GM12878 (cell line): Measurements from ENCODE around the gene LPIN3. TPM values are rescaled to one million over a fixed set of nuclear protein-coding genes. Genes with fewer than 3 reads are reported as not detected.

ENCODE experiments used
- ATAC-seq: fragments of 200-7000 bp; cut with Tn5 transposase; 3 replicates; pipeline ENCODE4 v1.9.1; 2020; ENCODE audit warnings: mild to moderate bottlenecking, moderate library complexity
- BruUV-seq: library from RNA; stranded (reverse); fragments of 400-500 nt; replicated peaks from 2 replicates; lab custom pipeline; 2021; lab: Mats Ljungman, UMichigan
- CTCF ChIA-PET: fragments of 300-600 bp; sonication (Branson Sonifier 250); formaldehyde crosslinking; extraction: SDS; loops from one replicate; lab custom pipeline; 2021; ENCODE audit warnings: inconsistent platforms; lab: Yijun Ruan, JAX
- POLR2A ChIA-PET: fragments of 350-600 bp; formaldehyde crosslinking; extraction: SDS; loops from one replicate; lab custom pipeline; 2021; ENCODE audit warnings: inconsistent platforms; lab: Charles Lee
- RAD21 ChIA-PET: fragments of 300-600 bp; sonication (Branson Sonifier 250); formaldehyde crosslinking; loops from one replicate; lab custom pipeline; 2023; ENCODE audit warnings: antibody characterized with exemption; ENCODE audit not compliant: unreplicated experiment; lab: Charles Lee
- SMC1A ChIA-PET: fragments of 300-600 bp; sonication (Branson Sonifier 250); formaldehyde crosslinking; loops from one replicate; lab custom pipeline; 2023; ENCODE audit not compliant: unreplicated experiment, uncharacterized antibody; lab: Charles Lee
- DNase-seq: peaks from one replicate; pipeline ENCODE4 v3.0.0-alpha.2; 2011; ENCODE audit warnings: low read depth, low spot score
- FAIRE-seq: peaks from 3 replicates; lab custom pipeline; 2011; peaks lifted over from hg19 to GRCh38; lab: Jason Lieb, UNC
- H2AFZ ChIP-seq: 2 replicates; pipeline ENCODE4 v1.6.0; 2011; ENCODE audit warnings: low read depth, low read length, control low read depth; ENCODE audit not compliant: control insufficient read depth
- H3K27ac ChIP-seq: 2 replicates; pipeline ENCODE4 v1.5.1; 2011; ENCODE audit warnings: control low read depth; ENCODE audit not compliant: control insufficient read depth, insufficient read depth
- H3K27me3 ChIP-seq, 2 experiments: replicated peaks in 1 of 2; 2 replicates each; pipeline versions ENCODE4 v1.6.0 to v1.6.1; 2011; ENCODE audit warnings: low read length in 1 of 2; ENCODE audit not compliant: control insufficient read depth in 2 of 2, insufficient read depth in 2 of 2
- H3K36me3 ChIP-seq, 2 experiments: 2 replicates each; pipeline ENCODE4 v1.5.1; 2011; ENCODE audit warnings: low read length in 1 of 2; ENCODE audit not compliant: control insufficient read depth in 2 of 2, insufficient read depth in 2 of 2
- H3K4me1 ChIP-seq: 2 replicates; pipeline ENCODE4 v1.6.1; 2011; ENCODE audit warnings: mild to moderate bottlenecking, low read length, moderate library complexity, mixed read lengths; ENCODE audit not compliant: control insufficient read depth, insufficient read depth
- H3K4me2 ChIP-seq: 2 replicates; pipeline ENCODE4 v1.6.0; 2011; ENCODE audit warnings: control low read depth; ENCODE audit not compliant: control insufficient read depth, insufficient read depth
- H3K4me3 ChIP-seq: fragments of 200-600 bp; sonication (generic); 2 replicates; pipeline ENCODE4 v1.5.1; 2016
- H3K79me2 ChIP-seq: 2 replicates; pipeline ENCODE4 v1.6.0; 2011; ENCODE audit warnings: low read length; ENCODE audit not compliant: control insufficient read depth, insufficient read depth
- H3K9ac ChIP-seq: 2 replicates; pipeline ENCODE4 v1.8.0; 2011; ENCODE audit warnings: low read length, control low read depth, mixed read lengths; ENCODE audit not compliant: control insufficient read depth, insufficient read depth
- H3K9me3 ChIP-seq: replicated peaks from 3 replicates; pipeline ENCODE4 v1.5.1; 2011; ENCODE audit warnings: mild to moderate bottlenecking, low read length; ENCODE audit not compliant: control insufficient read depth, insufficient read depth
- H4K20me1 ChIP-seq: 2 replicates; pipeline ENCODE4 v1.6.0; 2011; ENCODE audit not compliant: control insufficient read depth, insufficient read depth
- ASH2L ChIP-seq: fragments of 300-600, 200-600 bp; sonication (generic); IDR thresholded peaks from 2 replicates; pipeline ENCODE4 v1.6.1; 2017; ENCODE audit warnings: low read depth, mild to moderate bottlenecking, borderline replicate concordance
- EGR1 ChIP-seq, 2 experiments: IDR thresholded peaks; 1 replicate in 1 of 2; 2 replicates in 1 of 2; pipeline ENCODE4 v1.6.1; 2011 to 2012; ENCODE audit warnings: low read depth in 2 of 2, low read length in 2 of 2, borderline replicate concordance in 1 of 2, mild to moderate bottlenecking in 1 of 2, moderate library complexity in 1 of 2
- ESRRA ChIP-seq: IDR thresholded peaks from 2 replicates; pipeline ENCODE4 v1.6.1; 2012; ENCODE audit warnings: mild to moderate bottlenecking, low read length, improper control_type of control experiment
- JUND ChIP-seq: IDR thresholded peaks from 2 replicates; pipeline ENCODE4 v1.6.1; 2012; ENCODE audit warnings: low read depth, mild to moderate bottlenecking, low read length, improper control_type of control experiment, moderate library complexity
- KLF5 ChIP-seq: fragments of 450-650 bp; IDR thresholded peaks from 2 replicates; pipeline ENCODE4 v1.6.1; 2014; ENCODE audit warnings: mild to moderate bottlenecking; ENCODE audit not compliant: partially characterized antibody
- NBN ChIP-seq: fragments of 450-650 bp; IDR thresholded peaks from 2 replicates; pipeline ENCODE4 v1.6.1; 2016
- NFXL1 ChIP-seq: fragments of 450-650 bp; IDR thresholded peaks from 2 replicates; pipeline ENCODE4 v1.6.1; 2017; ENCODE audit warnings: antibody characterized with exemption, mild to moderate bottlenecking, borderline replicate concordance
- NR2C1 ChIP-seq: fragments of 450-650 bp; IDR thresholded peaks from 2 replicates; pipeline ENCODE4 v1.6.1; 2017; ENCODE audit warnings: antibody characterized with exemption, mild to moderate bottlenecking, moderate library complexity
- PKNOX1 ChIP-seq: fragments of 450-650 bp; IDR thresholded peaks from 2 replicates; pipeline ENCODE4 v1.6.1; 2016; ENCODE audit warnings: mild to moderate bottlenecking
- POLR2A ChIP-seq: IDR thresholded peaks from 2 replicates; pipeline ENCODE4 v1.6.1; 2011; ENCODE audit warnings: low read depth, mild to moderate bottlenecking, low read length
- SREBF1 ChIP-seq: IDR thresholded peaks from 2 replicates; pipeline ENCODE4 v1.6.1; 2012; ENCODE audit warnings: mild to moderate bottlenecking, low read length
- STAT3 ChIP-seq: IDR thresholded peaks from 2 replicates; pipeline ENCODE4 v1.6.1; 2011; ENCODE audit warnings: low read depth, low read length, improper control_type of control experiment
- SUZ12 ChIP-seq: fragments of 200-600 bp; sonication (generic); IDR thresholded peaks from one replicate; pipeline ENCODE4 v1.6.1; 2018; ENCODE audit warnings: antibody characterized with exemption, mild to moderate bottlenecking; ENCODE audit not compliant: unreplicated experiment
- ZSCAN29 ChIP-seq: fragments of 450-650 bp; IDR thresholded peaks from 2 replicates; pipeline ENCODE4 v1.6.1; 2017; ENCODE audit warnings: mild to moderate bottlenecking, moderate library complexity
- WGBS: methylation state at CpG from one replicate; pipeline ENCODE4 v1.1.6; 2016; ENCODE audit warnings: low lambda C conversion rate; ENCODE audit not compliant: insufficient replicate concordance, insufficient coverage; ENCODE audit errors: missing lambda C conversion rate; 5-methylcytosine and 5-hydroxymethylcytosine counted together
- in situ Hi-C: fragments of 300-500 bp; cut with MboI; formaldehyde crosslinking; loops from 9 replicates; pipeline ENCODE4 v1.14.3; 2018; ENCODE audit warnings: mixed read lengths
- intact Hi-C: fragments of 100-400 bp; cut with micrococcal nuclease; formaldehyde crosslinking; loops from one replicate; pipeline ENCODE4 v1.14.2; 2022; ENCODE audit not compliant: unreplicated experiment
- polyA plus RNA-seq, 11 experiments: library from polyadenylated mRNA; depleted of rRNA in 4 of 11; unstranded in 6 of 11; stranded (reverse) in 5 of 11; fragments of >200 nt; fragmentation: Nextera tagmentation in 4 of 11; fragmentation: Illumina TruSeq in 1 of 11; extraction: Ambion mirVana in 4 of 11; extraction: Trizol in 1 of 11; gene quantifications; 1 replicate in 1 of 11; 2 replicates in 10 of 11; pipeline versions ENCODE4 v1.2.1 to v1.2.3, GENCODE V29; 2011 to 2016; ENCODE audit warnings: inconsistent platforms in 2 of 11, missing spikeins in 2 of 11, low read depth in 1 of 11
- total RNA-seq, 4 experiments: library from RNA; depleted of rRNA in 3 of 4; stranded (reverse); fragments of >200 nt in 3 of 4; fragmentation: Illumina TruSeq in 1 of 4; extraction: Trizol in 1 of 4; gene quantifications; 2 replicates each; pipeline versions ENCODE4 v1.2.1 to v1.2.3, GENCODE V29; 2013 to 2021

Gene LPIN3
- total and polyA plus RNA-seq, 10 of the 15 experiments (the other 5 are each of a cell fraction or from before 2014, with no cell fraction given): 0.13 to 1.3 (median 0.51) TPM

- ChIA-PET CTCF (interaction anchor here (1.1 to 2.1 kb wide), 2 partner anchors 349 to 380 kb away, joined by 3 to 5 read pairs; no protein-coding TSS in a partner anchor), RAD21 (no interaction called here), SMC1A (interaction anchor here (1.5 kb wide), 1 partner anchor 8 kb away, joined by 3 read pairs; the partner anchor contains the start of gene LPIN3), POLR2A (no interaction called here)
- Histone ChIP-seq H3K4me3 (no peak overlapping the region), H3K36me3 (no peaks in the 10 kb centered on the region), H3K27ac (no peak overlapping the region), H3K27me3 (no peaks in the 10 kb centered on the region), H2AFZ (no peak overlapping the region), H3K9ac (no peak overlapping the region), H3K79me2 (no peaks in the 10 kb centered on the region), H3K4me2 (no peak overlapping the region), H4K20me1 (no peaks in the 10 kb centered on the region), H3K4me1 (no peaks in the 10 kb centered on the region), H3K9me3 (no peaks in the 10 kb centered on the region)
- intact Hi-C loops: no loop called here
- FAIRE-seq (no peak), DNase-seq (no peak), ATAC-seq (no peak)
- in situ Hi-C loops: no loop called here
- TF ChIP-seq EGR1 (IDR thresholded peaks at IDR 0.05; ENCODE audit: borderline replicate concordance in 1 of 2, low read depth in 2 of 2, low read length in 2 of 2) (no peak), NBN (no peak), SREBF1 (no peak), PKNOX1 (no peak)
- no TSS peak for BruUV-seq
- WGBS: 52% methylated on average over 13 of the region's 13 CpGs
These were observed 8.0 kb downstream of the LPIN3 start for GRCh38 chr20:41348430-41349172.

- H3K9me3 ChIP-seq: no peaks in the 10 kb centered on the region
- DNase-seq (no peak), FAIRE-seq (no peak), ATAC-seq (no peak)
- TF ChIP-seq KLF5 (no peak), ASH2L (no peak), ESRRA (no peak), POLR2A (no peak), STAT3 (no peak), JUND (no peak), NR2C1 (no peak), ZSCAN29 (no peak), SUZ12 (no peak), NFXL1 (no peak)
- H3K27ac ChIP-seq: no peak overlapping the region
- in situ Hi-C loops: no loop called here
- no peak overlapping the region for H3K4me3 ChIP-seq
- no peaks in the 10 kb centered on the region for H3K27me3 ChIP-seq
- H3K36me3 ChIP-seq: no peaks in the 10 kb centered on the region
- intact Hi-C loops: no loop called here
- SMC1A ChIA-PET: interaction anchor here (1.5 kb wide), 1 partner anchor 9 kb away, joined by 3 read pairs; the partner anchor contains the start of gene LPIN3
- 53% methylated on average over 2 of the region's 2 CpGs for WGBS
- no TSS peak for BruUV-seq
- no peaks in the 10 kb centered on the region for H3K79me2 ChIP-seq
- no peak overlapping the region for H3K4me2 ChIP-seq
- RAD21 ChIA-PET: no interaction called here
- POLR2A ChIA-PET: no interaction called here
- H2AFZ ChIP-seq: no peak overlapping the region
- no peaks in the 10 kb centered on the region for H4K20me1 ChIP-seq
- no peak overlapping the region for H3K9ac ChIP-seq
- H3K4me1 ChIP-seq: no peaks in the 10 kb centered on the region
- CTCF ChIA-PET: interaction anchor here (1.9 kb wide), 1 partner anchor 62 kb away, joined by 6 read pairs; no protein-coding TSS in a partner anchor
These were observed 8.6 kb downstream of the LPIN3 start for GRCh38 chr20:41349266-41349665.
